Measurements from ENCODE around the gene LPAR3. TPM values are rescaled to one million over a fixed set of nuclear protein-coding genes. Genes with fewer than 3 reads are reported as not detected.
A peak's percentile ranks its signal among the peaks of the same experiment; 100 is the strongest.
"Not testable (repeated sequence)": the region's sequence is repeated elsewhere in the genome, so short reads cannot be mapped to it uniquely, and the experiment has no call there.

Gene LPAR3
- total RNA-seq, 8 experiments from 2014 or later: 0.11 to 0.76 (median 0.45) TPM; not detected in 2

- WGBS, 10 experiments: 18 to 100% (median 80%) methylated on average over 1 to 3 of the region's 3 CpGs; no CpG with 5 or more reads in 2 of the 10 experiments
- in situ Hi-C loops (cut with MboI; ENCODE audit: low pct_unique_long_range_greater_than_20kb in 2 of 9, low sequenced_read_pairs in 9 of 9, unreplicated experiment in 9 of 9): no loop called here
- Histone ChIP-seq H3K27ac (no peak overlapping the region), H3K4me3 (no peak overlapping the region), H3K4me1 (replicated peaks in 1 of 2) (peaks cover 3 to 17% of the 10 kb centered on the region in 2 donors)
- no peak for ATAC-seq (replicated peaks in 6 of 8)
These were observed 30.3 kb upstream of the LPAR3 start for GRCh38 chr1:84923317-84923716.

- H3K4me3 ChIP-seq: no peak overlapping the region
- no peak for ATAC-seq (replicated peaks in 6 of 8)
- peaks cover 3 to 20% of the 10 kb centered on the region in 2 donors for H3K4me1 ChIP-seq (replicated peaks in 1 of 2)
- no peak overlapping the region for H3K27ac ChIP-seq
- 17 to 100% (median 89%) methylated on average over 1 of the region's 1 CpG; no CpG with 5 or more reads in 3 of the 10 experiments for WGBS, 10 experiments
- in situ Hi-C loops (cut with MboI; ENCODE audit: low pct_unique_long_range_greater_than_20kb in 2 of 9, low sequenced_read_pairs in 9 of 9, unreplicated experiment in 9 of 9): no loop called here
These were observed 27.2 kb upstream of the LPAR3 start for GRCh38 chr1:84920159-84920558.

- ATAC-seq (replicated peaks in 6 of 8): no peak
- WGBS, 10 experiments: 23 to 63% (median 49%) methylated on average over 1 to 4 of the region's 4 CpGs; no CpG with 5 or more reads in 1 of the 10 experiments
- H3K4me3 ChIP-seq: no peak overlapping the region
- no peak overlapping the region for H3K27ac ChIP-seq
- H3K4me1 ChIP-seq (replicated peaks in 1 of 2): peaks cover 3 to 20% of the 10 kb centered on the region in 2 donors
- in situ Hi-C loops (cut with MboI; ENCODE audit: low pct_unique_long_range_greater_than_20kb in 2 of 9, low sequenced_read_pairs in 9 of 9, unreplicated experiment in 9 of 9): no loop called here
These were observed 26.5 kb upstream of the LPAR3 start for GRCh38 chr1:84919461-84919970.

GRCh38 chr1:84918726-84919336 lies 25.8 kb upstream of the LPAR3 start:
- peaks cover 3 to 21% of the 10 kb centered on the region in 2 donors for H3K4me1 ChIP-seq (replicated peaks in 1 of 2)
- H3K4me3 ChIP-seq: no peak overlapping the region
- 7 to 56% (median 44%) methylated on average over 3 to 5 of the region's 5 CpGs; no CpG with 5 or more reads in 2 of the 10 experiments for WGBS, 10 experiments
- H3K27ac ChIP-seq: no peak overlapping the region
- in situ Hi-C loops (cut with MboI; ENCODE audit: low pct_unique_long_range_greater_than_20kb in 2 of 9, low sequenced_read_pairs in 9 of 9, unreplicated experiment in 9 of 9): no loop called here
- peak in 5 of 8 experiments; percentile 73 to 98 (median 91) for ATAC-seq (replicated peaks in 6 of 8)

GRCh38 chr1:84916897-84917296 lies 23.9 kb upstream of the LPAR3 start:
- H3K4me3 ChIP-seq: no peak overlapping the region
- in situ Hi-C loops (cut with MboI; ENCODE audit: low pct_unique_long_range_greater_than_20kb in 2 of 9, low sequenced_read_pairs in 9 of 9, unreplicated experiment in 9 of 9): no loop called here
- H3K4me1 ChIP-seq (replicated peaks in 1 of 2): peaks cover 7 to 33% of the 10 kb centered on the region in 2 donors
- no peak for ATAC-seq (replicated peaks in 6 of 8)
- 33 to 100% (median 42%) methylated on average over 1 to 2 of the region's 4 CpGs; no CpG with 5 or more reads in 7 of the 10 experiments for whole genome bisulfite sequencing, 10 experiments
- no peak overlapping the region for H3K27ac ChIP-seq

GRCh38 chr1:84913555-84913892 lies 20.5 kb upstream of the LPAR3 start:
- no peak overlapping the region for H3K4me3 ChIP-seq
- in situ Hi-C loops (cut with MboI; ENCODE audit: low pct_unique_long_range_greater_than_20kb in 2 of 9, low sequenced_read_pairs in 9 of 9, unreplicated experiment in 9 of 9): no loop called here
- H3K4me1 ChIP-seq (replicated peaks in 1 of 2): peaks cover 4 to 18% of the 10 kb centered on the region in 2 donors
- WGBS, 10 experiments: 27 to 90% (median 61%) methylated on average over 3 to 4 of the region's 4 CpGs
- ATAC-seq (replicated peaks in 6 of 8): peak in 5 of 8 experiments; percentile 26 to 78 (median 51)
- H3K27ac ChIP-seq: no peak overlapping the region

GRCh38 chr1:84912726-84913554 lies 19.9 kb upstream of the LPAR3 start:
- in situ Hi-C loops (cut with MboI; ENCODE audit: low pct_unique_long_range_greater_than_20kb in 2 of 9, low sequenced_read_pairs in 9 of 9, unreplicated experiment in 9 of 9): no loop called here
- Histone ChIP-seq H3K4me3 (no peak overlapping the region), H3K27ac (no peak overlapping the region), H3K4me1 (replicated peaks in 1 of 2) (peaks cover 4 to 13% of the 10 kb centered on the region in 2 donors)
- peak in 1 of 8 experiments; percentile 53 for ATAC-seq (replicated peaks in 6 of 8)
- WGBS, 10 experiments: 43 to 100% (median 85%) methylated on average over 1 to 3 of the region's 3 CpGs

- 30 to 90% (median 82%) methylated on average over 2 to 4 of the region's 4 CpGs; no CpG with 5 or more reads in 2 of the 10 experiments for WGBS, 10 experiments
- H3K4me3 ChIP-seq; in situ Hi-C loops (cut with MboI; ENCODE audit: low pct_unique_long_range_greater_than_20kb in 2 of 9, low sequenced_read_pairs in 9 of 9, unreplicated experiment in 9 of 9); ATAC-seq (replicated peaks in 6 of 8); H3K27ac ChIP-seq: not testable (repeated sequence)
- H3K4me1 ChIP-seq (replicated peaks in 1 of 2): peaks cover 4 to 12% of the 10 kb centered on the region in 2 donors
These were observed 15.9 kb upstream of the LPAR3 start for GRCh38 chr1:84908746-84909464.

- H3K4me3 ChIP-seq: no peak overlapping the region
- no peak for ATAC-seq (replicated peaks in 6 of 8)
- WGBS, 10 experiments: 59 to 100% (median 78%) methylated on average over 1 to 6 of the region's 6 CpGs; no CpG with 5 or more reads in 2 of the 10 experiments
- in situ Hi-C loops (cut with MboI; ENCODE audit: low pct_unique_long_range_greater_than_20kb in 2 of 9, low sequenced_read_pairs in 9 of 9, unreplicated experiment in 9 of 9): no loop called here
- H3K27ac ChIP-seq: no peak overlapping the region
- no peaks in the 10 kb centered on the region for H3K4me1 ChIP-seq (replicated peaks in 1 of 2)
These were observed 14.3 kb upstream of the LPAR3 start for GRCh38 chr1:84907095-84907827.

GRCh38 chr1:84902727-84903126 lies 9.7 kb upstream of the LPAR3 start:
- in situ Hi-C loops (cut with MboI; ENCODE audit: low pct_unique_long_range_greater_than_20kb in 2 of 9, low sequenced_read_pairs in 9 of 9, unreplicated experiment in 9 of 9); ATAC-seq (replicated peaks in 6 of 8): not testable (repeated sequence)
- WGBS, 10 experiments: 53 to 100% (median 82%) methylated on average over 1 to 7 of the region's 7 CpGs; no CpG with 5 or more reads in 1 of the 10 experiments

GRCh38 chr1:84899969-84900368 lies 7.0 kb upstream of the LPAR3 start:
- ATAC-seq (replicated peaks in 6 of 8): no peak
- Histone ChIP-seq H3K4me3 (no peak overlapping the region), H3K4me1 (replicated peaks in 1 of 2) (no peaks in the 10 kb centered on the region), H3K27ac (no peak overlapping the region)
- WGBS, 10 experiments: 0 to 100% (median 64%) methylated on average over 1 of the region's 1 CpG; no CpG with 5 or more reads in 1 of the 10 experiments
- in situ Hi-C loops (cut with MboI; ENCODE audit: low pct_unique_long_range_greater_than_20kb in 2 of 9, low sequenced_read_pairs in 9 of 9, unreplicated experiment in 9 of 9): no loop called here

More at GRCh38 chr1:84902727-84903126, 9.7 kb upstream of the LPAR3 start:
- H3K27ac ChIP-seq; H3K4me1 ChIP-seq (replicated peaks in 1 of 2); H3K4me3 ChIP-seq: not testable (repeated sequence)

- no peak for ATAC-seq (replicated peaks in 6 of 8)
- 15 to 100% (median 88%) methylated on average over 1 to 2 of the region's 2 CpGs for WGBS, 10 experiments
These were observed 3.3 kb upstream of the LPAR3 start for GRCh38 chr1:84896279-84896678.

More at GRCh38 chr1:84896279-84896678, 3.3 kb upstream of the LPAR3 start:
- Histone ChIP-seq H3K27ac (no peak overlapping the region), H3K4me1 (replicated peaks in 1 of 2) (peaks cover 0 to 3% of the 10 kb centered on the region in 2 donors), H3K4me3 (no peak overlapping the region)
- in situ Hi-C loops (cut with MboI; ENCODE audit: low pct_unique_long_range_greater_than_20kb in 2 of 9, low sequenced_read_pairs in 9 of 9, unreplicated experiment in 9 of 9): no loop called here
